ENCODE data around the gene SLC16A9. TPM values are rescaled to one million over a fixed set of nuclear protein-coding genes. Genes with fewer than 3 reads are reported as not detected.

SLC16A9 gene
- total RNA-seq, 4 donors from 2014 or later = 0.44 to 2.3 (median 1.3) TPM

GRCh38 chr10:59627366-59628018 lies 82.2 kb downstream of the SLC16A9 start:
- DNase-seq (ENCODE audit: low spot score in 2 of 2) = no peak
- TF ChIP-seq EP300 (IDR thresholded peaks at IDR 0.05) (no peak), CTCF (IDR thresholded peaks at IDR 0.05) (no peak), POLR2A (IDR thresholded peaks at IDR 0.05) (no peak)
- Histone ChIP-seq H3K27ac (no peak overlapping the region), H3K27me3 (no peaks in the 10 kb centered on the region), H3K36me3 (no peaks in the 10 kb centered on the region), H3K4me3 (no peak overlapping the region), H3K9me3 (no peaks in the 10 kb centered on the region), H3K4me1 (peaks cover 0 to 8% (median 0%) of the 10 kb centered on the region in 4 donors)
- WGBS, 2 donors = 90 to 100% methylated on average over 3 to 4 of the region's 4 CpGs

GRCh38 chr10:59626523-59626869 lies 83.2 kb downstream of the SLC16A9 start:
- Histone ChIP-seq H3K4me1 (peaks cover 0 to 10% (median 0%) of the 10 kb centered on the region in 4 donors), H3K36me3 (no peaks in the 10 kb centered on the region), H3K4me3 (no peak overlapping the region), H3K27me3 (no peaks in the 10 kb centered on the region), H3K27ac (no peak overlapping the region), H3K9me3 (no peaks in the 10 kb centered on the region)
- 59 to 77% methylated on average over 3 of the region's 3 CpGs for WGBS, 2 donors
- TF ChIP-seq EP300 (IDR thresholded peaks at IDR 0.05) (no peak), POLR2A (IDR thresholded peaks at IDR 0.05) (no peak), CTCF (IDR thresholded peaks at IDR 0.05) (no peak)
- no peak for DNase-seq (ENCODE audit: low spot score in 2 of 2)

GRCh38 chr10:59625721-59626522 lies 83.7 kb downstream of the SLC16A9 start:
- Histone ChIP-seq H3K4me3 (no peak overlapping the region), H3K36me3 (no peaks in the 10 kb centered on the region), H3K4me1 (peaks cover 0 to 10% (median 0%) of the 10 kb centered on the region in 4 donors), H3K9me3 (no peaks in the 10 kb centered on the region), H3K27ac (no peak overlapping the region), H3K27me3 (no peaks in the 10 kb centered on the region)
- DNase-seq (ENCODE audit: low spot score in 2 of 2) = peak in 1 of 2 donors; percentile 40
- TF ChIP-seq EP300 (IDR thresholded peaks at IDR 0.05) (peak in 1 of 2 donors; percentile 42), POLR2A (IDR thresholded peaks at IDR 0.05) (no peak), CTCF (IDR thresholded peaks at IDR 0.05) (peak; percentile 60 to 91 (median 73))
- WGBS, 2 donors = 23 to 24% methylated on average over 8 of the region's 8 CpGs

- no peak overlapping the region for H3K4me3 ChIP-seq
- WGBS, 2 donors = 93 to 94% methylated on average over 8 of the region's 8 CpGs
- H3K9me3 ChIP-seq = no peaks in the 10 kb centered on the region
- H3K27ac ChIP-seq = no peak overlapping the region
- no peaks in the 10 kb centered on the region for H3K36me3 ChIP-seq
- TF ChIP-seq POLR2A (IDR thresholded peaks at IDR 0.05) (no peak), EP300 (IDR thresholded peaks at IDR 0.05) (no peak), CTCF (IDR thresholded peaks at IDR 0.05) (no peak)
- DNase-seq (ENCODE audit: low spot score in 2 of 2) = no peak
- H3K27me3 ChIP-seq = no peaks in the 10 kb centered on the region
- H3K4me1 ChIP-seq = peaks cover 0 to 10% (median 0%) of the 10 kb centered on the region in 4 donors
Observed at GRCh38 chr10:59624951-59625350, 84.7 kb downstream of the SLC16A9 start.

- no peak overlapping the region for H3K4me3 ChIP-seq
- no peak overlapping the region for H3K27ac ChIP-seq
- peaks cover 0 to 10% (median 0%) of the 10 kb centered on the region in 4 donors for H3K4me1 ChIP-seq
- 87 to 93% methylated on average over 3 of the region's 3 CpGs for WGBS, 2 donors
- no peaks in the 10 kb centered on the region for H3K27me3 ChIP-seq
- no peaks in the 10 kb centered on the region for H3K9me3 ChIP-seq
- no peak for TF ChIP-seq CTCF (IDR thresholded peaks at IDR 0.05)
- TF ChIP-seq EP300 (IDR thresholded peaks at IDR 0.05) = no peak
- no peak for TF ChIP-seq POLR2A (IDR thresholded peaks at IDR 0.05)
- no peak for DNase-seq (ENCODE audit: low spot score in 2 of 2)
- H3K36me3 ChIP-seq = no peaks in the 10 kb centered on the region
Observed at GRCh38 chr10:59624136-59624535, 85.5 kb downstream of the SLC16A9 start.
